Progenitor cell of endocrine pancreas (in vitro differentiated cells): Measurements from ENCODE around the gene CPNE4. TPM values are rescaled to one million over a fixed set of nuclear protein-coding genes. Genes with fewer than 3 reads are reported as not detected.

Experiments used
- DNase-seq: peaks from one replicate; pipeline ENCODE4 v3.0.0; 2021; ENCODE audit warnings: low spot score; ENCODE audit not compliant: unreplicated experiment
- H3K27ac Mint-ChIP-seq: 2 replicates; pipeline ENCODE4 v1.8.0; 2021; ENCODE audit warnings: mild to moderate bottlenecking, moderate library complexity, mixed read lengths
- H3K27me3 Mint-ChIP-seq: 2 replicates; pipeline ENCODE4 v1.8.0; 2021; ENCODE audit warnings: mixed read lengths
- H3K36me3 Mint-ChIP-seq: 2 replicates; pipeline ENCODE4 v1.8.0; 2022; ENCODE audit warnings: mixed read lengths; ENCODE audit not compliant: insufficient read depth
- H3K4me1 Mint-ChIP-seq: 2 replicates; pipeline ENCODE4 v1.8.0; 2021; ENCODE audit warnings: low read depth, mixed read lengths
- H3K4me3 Mint-ChIP-seq: 2 replicates; pipeline ENCODE4 v1.8.0; 2021; ENCODE audit warnings: low read depth, mild to moderate bottlenecking, moderate library complexity, mixed read lengths
- H3K9me3 Mint-ChIP-seq: 2 replicates; pipeline ENCODE4 v1.8.0; 2021; ENCODE audit warnings: low read depth, mixed read lengths
- CTCF ChIP-seq: fragments of 200-600 bp; sonication (generic); IDR thresholded peaks from one replicate; pipeline ENCODE4 v1.5.0; 2021; ENCODE audit warnings: antibody characterized with exemption, mild to moderate bottlenecking; ENCODE audit not compliant: unreplicated experiment
- total RNA-seq: library from RNA; stranded (reverse); gene quantifications from 2 replicates; pipeline ENCODE4 v1.2.1, GENCODE V29; 2021

The CPNE4 gene
- total RNA-seq, 1 donor from 2014 or later = 5.5 TPM

DNA sequence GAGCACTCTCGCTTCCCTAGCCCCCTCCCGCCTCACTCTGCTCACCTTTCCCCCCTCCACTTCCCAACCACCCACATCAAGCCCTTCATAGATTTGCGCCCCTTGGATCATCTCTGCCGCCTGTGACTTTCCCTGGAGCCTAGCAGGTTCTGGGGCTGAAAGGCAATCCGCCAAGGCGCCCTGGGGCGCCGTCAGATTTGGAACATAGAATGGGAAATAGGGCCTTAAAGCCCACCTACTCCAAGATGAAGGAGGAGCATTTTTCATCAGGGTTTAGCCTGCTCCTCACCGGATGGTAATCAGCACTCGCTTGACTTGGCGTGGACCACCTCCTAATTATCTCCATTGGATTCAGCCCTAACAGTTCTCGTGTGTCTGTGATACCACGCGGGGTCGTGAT is 1.3 kb downstream of the CPNE4 start:
- DNase-seq = no peak
- no peaks in the 10 kb centered on the region for H3K36me3 Mint-ChIP-seq
- peaks cover 70% of the 10 kb centered on the region for H3K27me3 Mint-ChIP-seq
- no peak overlapping the region for H3K4me3 Mint-ChIP-seq
- no peak overlapping the region for H3K27ac Mint-ChIP-seq
- no peaks in the 10 kb centered on the region for H3K9me3 Mint-ChIP-seq
- H3K4me1 Mint-ChIP-seq = peaks cover 8% of the 10 kb centered on the region
- TF ChIP-seq CTCF = no peak

- no peak for DNase-seq
- Mint-ChIP-seq H3K4me3 (no peak overlapping the region), H3K9me3 (no peaks in the 10 kb centered on the region), H3K36me3 (no peaks in the 10 kb centered on the region), H3K4me1 (peaks cover 8% of the 10 kb centered on the region), H3K27me3 (peaks cover 68% of the 10 kb centered on the region), H3K27ac (no peak overlapping the region)
- no peak for TF ChIP-seq CTCF
These were observed 1.9 kb downstream of the CPNE4 start for GRCh38 chr3:132032959-132033358.

DNA sequence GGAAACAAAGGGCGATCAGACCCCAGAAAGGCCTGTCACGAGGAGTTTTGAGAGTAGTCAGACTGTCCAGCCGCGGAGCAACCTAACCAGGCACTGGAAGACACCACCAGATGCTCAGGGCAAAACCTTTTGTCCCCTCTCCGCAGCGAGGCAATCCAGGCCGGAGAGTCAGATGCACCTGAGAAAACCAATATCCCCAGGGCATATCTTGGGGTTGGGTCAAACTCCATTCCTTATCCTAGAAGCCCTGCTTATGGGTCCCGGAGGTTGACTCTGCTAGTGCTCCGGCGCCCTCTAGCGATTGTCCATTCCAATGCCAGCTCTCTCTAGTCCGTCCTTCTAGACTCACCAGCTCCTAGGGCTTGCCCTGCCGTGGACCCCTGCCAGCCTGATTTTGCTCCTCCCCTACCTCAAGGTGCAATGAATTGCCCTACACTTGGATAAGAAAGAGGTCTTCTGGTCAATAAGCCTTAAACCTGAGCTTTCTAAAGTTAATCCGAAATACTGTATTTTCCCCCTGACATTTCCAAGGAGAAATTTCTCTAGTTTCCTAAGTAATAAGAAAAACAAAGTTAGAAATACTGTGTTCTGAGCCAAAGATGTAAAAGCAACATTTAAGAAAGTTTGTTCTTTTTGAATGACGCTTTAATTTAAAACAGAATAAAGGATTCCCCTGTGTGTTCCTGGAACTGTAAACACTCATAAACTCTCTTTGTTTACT is 5.5 kb downstream of the CPNE4 start:
- no peaks in the 10 kb centered on the region for H3K36me3 Mint-ChIP-seq
- no peak overlapping the region for H3K4me3 Mint-ChIP-seq
- H3K27ac Mint-ChIP-seq = no peak overlapping the region
- no peaks in the 10 kb centered on the region for H3K9me3 Mint-ChIP-seq
- TF ChIP-seq CTCF = peak; percentile 96
- peak; percentile 86 for DNase-seq
- H3K4me1 Mint-ChIP-seq = peaks cover 6% of the 10 kb centered on the region
- H3K27me3 Mint-ChIP-seq = peaks cover 41% of the 10 kb centered on the region

DNA sequence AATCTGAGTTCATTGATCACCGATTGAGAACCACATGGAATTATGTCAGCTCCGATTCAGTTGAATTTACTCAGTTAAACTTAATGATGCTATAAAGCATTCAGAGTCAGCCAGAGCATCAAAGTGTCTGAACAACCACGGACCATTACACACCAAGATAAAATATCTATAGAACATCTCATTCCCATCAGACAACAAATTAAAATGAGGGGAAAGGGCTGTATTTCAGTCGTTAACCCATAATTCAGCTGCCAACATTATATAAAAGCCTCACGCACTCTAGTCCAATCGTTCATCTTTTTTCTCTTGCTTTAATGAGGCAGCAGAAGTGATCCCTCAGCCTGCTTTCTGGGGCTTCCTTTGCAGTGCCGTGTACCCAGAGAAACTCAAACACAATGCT is 11.9 kb downstream of the CPNE4 start:
- Mint-ChIP-seq H3K27ac (no peak overlapping the region), H3K36me3 (no peaks in the 10 kb centered on the region), H3K27me3 (no peaks in the 10 kb centered on the region), H3K9me3 (no peaks in the 10 kb centered on the region), H3K4me1 (no peaks in the 10 kb centered on the region), H3K4me3 (no peak overlapping the region)
- no peak for TF ChIP-seq CTCF
- DNase-seq = no peak

DNA sequence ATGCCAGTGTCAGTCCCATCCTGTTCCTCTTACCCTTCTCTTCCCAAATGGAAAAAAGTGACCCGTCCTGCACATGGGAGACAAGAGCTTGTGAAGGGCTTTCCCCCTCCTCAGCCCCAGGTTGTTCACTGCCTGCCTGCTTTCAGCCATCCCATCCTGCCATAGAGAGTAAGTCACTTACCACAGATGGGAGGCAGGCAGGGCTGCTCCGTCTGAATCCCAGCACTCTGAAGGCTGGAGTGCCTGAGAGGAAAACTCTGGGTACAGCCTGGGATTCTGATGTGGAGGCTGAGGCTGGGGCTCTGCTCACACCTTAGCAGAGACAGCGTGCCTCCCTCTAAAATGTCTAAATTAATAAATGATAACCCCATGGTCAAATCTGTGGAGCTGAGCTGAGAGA is 14.8 kb downstream of the CPNE4 start:
- Mint-ChIP-seq H3K36me3 (no peaks in the 10 kb centered on the region), H3K4me1 (no peaks in the 10 kb centered on the region), H3K9me3 (no peaks in the 10 kb centered on the region), H3K27me3 (no peaks in the 10 kb centered on the region), H3K27ac (no peak overlapping the region), H3K4me3 (no peak overlapping the region)
- TF ChIP-seq CTCF = no peak
- no peak for DNase-seq
